Keratinocyte (primary cell): ENCODE results near the gene DNAAF5.

Experiments used
- EZH2 ChIP-seq: IDR thresholded peaks from one replicate; pipeline ENCODE4 v1.6.1; 2012; ENCODE audit warnings: inconsistent platforms, mild to moderate bottlenecking, low read length, moderate library complexity
- TF ChIP-seq, protein P1 (sequence below), 3 experiments: IDR thresholded peaks in 1 of 3; conservative IDR thresholded peaks in 1 of 3; optimal IDR thresholded peaks in 1 of 3; 2 replicates in 2 of 3; 3 replicates in 1 of 3; pipeline versions ENCODE3 to v1.5.1; 2011; ENCODE audit warnings: low read length in 3 of 3, mild to moderate bottlenecking in 3 of 3, moderate library complexity in 2 of 3, control low read depth in 1 of 3, inconsistent platforms in 1 of 3; ENCODE audit not compliant: insufficient read depth in 2 of 3; ENCODE audit errors: extremely low read depth in 1 of 3

DNA sequence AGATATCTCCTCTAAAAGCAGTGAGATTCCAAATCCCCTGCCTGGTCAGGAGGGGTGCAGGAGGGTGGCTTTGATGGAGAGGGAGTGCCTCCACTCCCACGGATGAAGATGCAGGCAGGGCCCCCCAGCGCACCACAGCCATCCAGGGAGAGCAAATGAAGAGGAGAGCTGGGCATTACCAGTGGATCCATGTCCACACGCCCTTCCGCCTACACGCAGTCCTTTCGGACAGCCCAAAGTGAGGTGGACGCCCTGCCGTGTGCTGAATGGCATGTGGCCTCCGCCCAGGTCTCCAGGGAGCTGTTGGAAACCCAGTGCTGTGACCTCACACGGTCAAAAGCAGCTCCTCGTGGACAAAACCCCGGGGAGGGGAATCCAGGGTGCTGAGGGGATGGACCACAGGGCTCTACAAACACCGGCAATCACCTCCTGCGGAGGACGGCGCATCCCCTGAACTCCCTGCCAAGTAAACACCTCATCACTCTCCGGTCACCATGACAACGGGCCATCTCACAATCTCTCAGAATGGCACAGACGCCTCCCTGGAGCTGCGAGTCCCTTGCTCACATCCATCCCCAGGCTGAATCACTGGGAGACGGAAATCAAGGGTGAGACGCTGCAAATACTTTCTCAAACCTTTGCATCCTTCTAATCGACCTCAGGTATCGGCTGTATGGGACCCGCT is 35.0 kb upstream of the DNAAF5 start:
- TF ChIP-seq, protein P1, sequence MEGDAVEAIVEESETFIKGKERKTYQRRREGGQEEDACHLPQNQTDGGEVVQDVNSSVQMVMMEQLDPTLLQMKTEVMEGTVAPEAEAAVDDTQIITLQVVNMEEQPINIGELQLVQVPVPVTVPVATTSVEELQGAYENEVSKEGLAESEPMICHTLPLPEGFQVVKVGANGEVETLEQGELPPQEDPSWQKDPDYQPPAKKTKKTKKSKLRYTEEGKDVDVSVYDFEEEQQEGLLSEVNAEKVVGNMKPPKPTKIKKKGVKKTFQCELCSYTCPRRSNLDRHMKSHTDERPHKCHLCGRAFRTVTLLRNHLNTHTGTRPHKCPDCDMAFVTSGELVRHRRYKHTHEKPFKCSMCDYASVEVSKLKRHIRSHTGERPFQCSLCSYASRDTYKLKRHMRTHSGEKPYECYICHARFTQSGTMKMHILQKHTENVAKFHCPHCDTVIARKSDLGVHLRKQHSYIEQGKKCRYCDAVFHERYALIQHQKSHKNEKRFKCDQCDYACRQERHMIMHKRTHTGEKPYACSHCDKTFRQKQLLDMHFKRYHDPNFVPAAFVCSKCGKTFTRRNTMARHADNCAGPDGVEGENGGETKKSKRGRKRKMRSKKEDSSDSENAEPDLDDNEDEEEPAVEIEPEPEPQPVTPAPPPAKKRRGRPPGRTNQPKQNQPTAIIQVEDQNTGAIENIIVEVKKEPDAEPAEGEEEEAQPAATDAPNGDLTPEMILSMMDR (optimal IDR thresholded peaks at IDR 0.05 in 1 of 3, IDR thresholded peaks at IDR 0.05 in 1 of 3, conservative IDR thresholded peaks at IDR 0.05 in 1 of 3; ENCODE audit: extremely low read depth in 1 of 3, insufficient read depth in 2 of 3, low read length in 3 of 3), result no peak
- TF ChIP-seq EZH2, result no peak
